Fibroblast of lung (primary cell): Measurements from ENCODE around the gene ZNF845. TPM values are rescaled to one million over a fixed set of nuclear protein-coding genes. Genes with fewer than 3 reads are reported as not detected.

Source experiments
- DNase-seq, 2 donors: peaks; one replicate each; pipeline versions ENCODE4 v3.0.0 to v3.0.0-alpha.2; 2010; ENCODE audit warnings: low read depth in 2 of 2
- H2AFZ ChIP-seq: 2 replicates; pipeline ENCODE4 v1.5.1; 2012; ENCODE audit warnings: low read length, control low read depth, inconsistent platforms
- H3K27ac ChIP-seq: 2 replicates; pipeline ENCODE4 v1.5.1; 2011; ENCODE audit warnings: low read length, control low read depth; ENCODE audit not compliant: insufficient read depth
- H3K27me3 ChIP-seq: 2 replicates; pipeline ENCODE4 v1.5.1; 2011; ENCODE audit warnings: mild to moderate bottlenecking, low read length; ENCODE audit not compliant: control insufficient read depth, insufficient read depth
- H3K36me3 ChIP-seq: 2 replicates; pipeline ENCODE4 v1.5.1; 2011; ENCODE audit warnings: low read length; ENCODE audit not compliant: control insufficient read depth, insufficient read depth
- H3K4me1 ChIP-seq: 2 replicates; pipeline ENCODE4 v1.5.1; 2011; ENCODE audit warnings: low read length; ENCODE audit not compliant: control insufficient read depth, insufficient read depth; ENCODE audit errors: extremely low read depth
- H3K4me2 ChIP-seq: 2 replicates; pipeline ENCODE4 v1.5.1; 2011; ENCODE audit warnings: low read length, control low read depth; ENCODE audit not compliant: insufficient read depth; ENCODE audit errors: extremely low read depth
- H3K4me3 ChIP-seq, 4 experiments: fragments of 200-600 bp in 1 of 4; sonication (generic) in 1 of 4; replicated peaks in 1 of 4; 2 replicates each; pipeline ENCODE4 v1.5.1; 2011 to 2016; ENCODE audit warnings: low read length in 4 of 4, low read depth in 3 of 4, mild to moderate bottlenecking in 3 of 4, control low read depth in 2 of 4, inconsistent platforms in 1 of 4, mixed read lengths in 1 of 4; ENCODE audit not compliant: insufficient read depth in 1 of 4; ENCODE audit errors: control extremely low read depth in 1 of 4
- H3K79me2 ChIP-seq: 2 replicates; pipeline ENCODE4 v1.5.1; 2012; ENCODE audit warnings: mild to moderate bottlenecking, low read length, inconsistent platforms; ENCODE audit not compliant: control insufficient read depth, insufficient read depth
- H3K9ac ChIP-seq: 2 replicates; pipeline ENCODE4 v1.5.1; 2011; ENCODE audit warnings: mild to moderate bottlenecking, low read length, control low read depth; ENCODE audit not compliant: insufficient read depth
- H3K9me3 ChIP-seq: 2 replicates; pipeline ENCODE4 v1.5.1; 2012; ENCODE audit warnings: low read depth, low read length; ENCODE audit not compliant: control insufficient read depth, insufficient read depth
- H4K20me1 ChIP-seq: 2 replicates; pipeline ENCODE4 v1.5.1; 2011; ENCODE audit warnings: low read length; ENCODE audit not compliant: control insufficient read depth, insufficient read depth; ENCODE audit errors: extremely low read depth
- EZH2 ChIP-seq: IDR thresholded peaks from 2 replicates; pipeline ENCODE4 v1.5.1; 2012; ENCODE audit warnings: low read length, control low read depth, mild to moderate bottlenecking; ENCODE audit errors: missing control alignments
- polyA minus RNA-seq: library from RNA; depleted of rRNA, polyadenylated mRNA; stranded (reverse); fragments of >200 nt; gene quantifications from 2 replicates; pipeline ENCODE4 v1.2.3, GENCODE V29; 2011; ENCODE audit warnings: low replicate concordance
- polyA plus RNA-seq, 2 donors: library from polyadenylated mRNA; depleted of rRNA in 1 of 2; stranded (reverse) in 1 of 2; unstranded in 1 of 2; fragments of >200 nt; gene quantifications; 2 replicates each; pipeline ENCODE4 v1.2.1, GENCODE V29; 2011 to 2012; ENCODE audit warnings: missing spikeins in 1 of 2
- total RNA-seq: library from RNA; depleted of rRNA; stranded (reverse); fragments of >200 nt; gene quantifications from 2 replicates; pipeline ENCODE4 v1.2.1, GENCODE V29; 2014
- TF ChIP-seq, protein P1 (sequence below), 2 donors: IDR thresholded peaks in 1 of 2; conservative IDR thresholded peaks in 1 of 2; 1 replicate in 1 of 2; 2 replicates in 1 of 2; pipeline ENCODE4 v1.5.1; 2011 to 2012; ENCODE audit warnings: low read length in 2 of 2, control low read depth in 1 of 2, inconsistent platforms in 1 of 2, low read depth in 1 of 2, mild to moderate bottlenecking in 1 of 2

Gene ZNF845
- total RNA-seq (9.7 and 9.8 TPM in 2 replicates), polyA plus RNA-seq (3.1 and 4.2 TPM in 2 replicates), polyA minus RNA-seq (0.86 TPM in 1 of 2 replicates, not detected in the other)
- polyA plus RNA-seq (2012) = 2.4 and 3.1 TPM in 2 replicates

DNA sequence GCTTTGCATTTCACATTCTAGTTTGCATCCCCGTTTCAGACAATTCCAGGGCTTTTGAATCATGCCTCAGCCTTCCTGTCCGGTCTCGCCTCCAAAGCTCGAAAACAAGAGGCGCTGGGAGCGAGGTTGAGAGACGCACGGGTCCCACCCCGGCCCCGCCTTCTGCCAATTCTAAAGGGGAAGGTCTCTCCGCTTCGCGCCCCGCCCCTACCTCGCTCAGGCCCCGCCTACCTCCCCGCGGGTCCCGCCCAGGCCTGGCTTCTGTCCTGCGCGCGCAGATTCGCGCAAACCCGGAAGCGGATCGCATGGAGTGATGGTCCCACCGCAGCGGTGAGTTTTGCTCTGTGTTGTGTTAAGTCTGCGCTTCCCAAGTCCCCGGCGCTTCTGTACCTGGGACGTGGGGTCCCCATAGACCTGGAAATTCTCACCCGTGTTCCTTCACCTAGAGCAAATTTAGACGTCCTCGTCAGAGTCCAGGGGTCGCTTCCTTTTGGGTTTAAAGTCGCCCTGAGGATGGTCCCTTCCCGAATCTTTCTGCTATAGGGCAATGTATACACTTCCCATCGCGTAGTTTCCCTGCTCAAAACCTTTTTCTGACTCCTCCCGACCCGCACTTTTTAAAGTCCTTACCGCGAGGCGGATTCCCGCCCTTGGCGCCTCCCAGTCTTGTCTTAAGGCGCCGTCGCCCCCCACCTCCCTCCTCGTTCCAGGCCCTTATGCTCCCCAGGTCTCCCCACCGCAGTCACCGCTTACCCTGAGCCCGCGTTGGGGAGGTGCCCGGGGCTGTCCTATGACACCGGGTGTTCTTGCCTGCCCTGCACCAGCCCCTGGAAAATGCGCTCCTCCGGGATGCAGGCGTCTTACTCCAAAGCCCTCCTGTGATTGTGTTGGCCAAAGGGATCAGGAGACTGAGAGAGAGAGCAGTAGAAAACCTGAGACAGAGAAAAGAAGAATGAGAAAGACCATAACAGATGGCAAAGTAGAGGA is at the start of gene ZNF845:
TSS of gene ZNF845 (plus strand) at position 287 of the 987 bp plus-strand sequence. CDS start 7,559 bp downstream, outside the sequence.
- Histone ChIP-seq H3K4me1 (no peaks in the 10 kb centered on the region), H4K20me1 (no peaks in the 10 kb centered on the region), H3K9me3 (no peaks in the 10 kb centered on the region), H3K36me3 (peaks cover 2% of the 10 kb centered on the region), H3K79me2 (no peaks in the 10 kb centered on the region), H3K4me2 (peak within 1 kb of the TSS; percentile 88), H3K9ac (peak within 1 kb of the TSS; percentile 70), H3K27me3 (no peaks in the 10 kb centered on the region), H3K4me3 (peak within 1 kb of the TSS; percentile 80 to 100 (median 90)), H2AFZ (peak within 1 kb of the TSS; percentile 93), H3K27ac (peak within 1 kb of the TSS; percentile 78)
- no peak for TF ChIP-seq EZH2
- TF ChIP-seq, protein P1, sequence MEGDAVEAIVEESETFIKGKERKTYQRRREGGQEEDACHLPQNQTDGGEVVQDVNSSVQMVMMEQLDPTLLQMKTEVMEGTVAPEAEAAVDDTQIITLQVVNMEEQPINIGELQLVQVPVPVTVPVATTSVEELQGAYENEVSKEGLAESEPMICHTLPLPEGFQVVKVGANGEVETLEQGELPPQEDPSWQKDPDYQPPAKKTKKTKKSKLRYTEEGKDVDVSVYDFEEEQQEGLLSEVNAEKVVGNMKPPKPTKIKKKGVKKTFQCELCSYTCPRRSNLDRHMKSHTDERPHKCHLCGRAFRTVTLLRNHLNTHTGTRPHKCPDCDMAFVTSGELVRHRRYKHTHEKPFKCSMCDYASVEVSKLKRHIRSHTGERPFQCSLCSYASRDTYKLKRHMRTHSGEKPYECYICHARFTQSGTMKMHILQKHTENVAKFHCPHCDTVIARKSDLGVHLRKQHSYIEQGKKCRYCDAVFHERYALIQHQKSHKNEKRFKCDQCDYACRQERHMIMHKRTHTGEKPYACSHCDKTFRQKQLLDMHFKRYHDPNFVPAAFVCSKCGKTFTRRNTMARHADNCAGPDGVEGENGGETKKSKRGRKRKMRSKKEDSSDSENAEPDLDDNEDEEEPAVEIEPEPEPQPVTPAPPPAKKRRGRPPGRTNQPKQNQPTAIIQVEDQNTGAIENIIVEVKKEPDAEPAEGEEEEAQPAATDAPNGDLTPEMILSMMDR (conservative IDR thresholded peaks at IDR 0.05 in 1 of 2, IDR thresholded peaks at IDR 0.05 in 1 of 2; ENCODE audit: low read depth in 1 of 2, low read length in 2 of 2) = no peak
- DNase-seq = peak; percentile 90 to 91

DNA sequence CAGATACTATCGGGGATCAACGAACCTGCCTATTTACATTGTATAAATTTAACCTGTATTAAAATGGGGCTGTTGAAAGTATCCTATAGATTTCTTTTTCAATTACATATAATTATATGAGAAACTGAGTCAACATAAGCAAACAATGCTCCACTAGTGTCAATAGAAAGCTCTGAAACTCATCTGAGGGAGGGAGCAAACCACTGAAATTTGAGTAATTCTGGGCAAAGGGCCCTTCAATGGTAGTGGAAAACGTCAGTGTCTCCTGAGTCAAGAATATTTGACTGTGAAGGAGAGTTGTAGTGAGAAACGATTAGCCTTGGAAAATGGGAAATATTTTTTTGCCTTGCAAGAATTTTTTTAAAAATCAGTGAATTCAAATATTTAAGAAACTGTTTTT is 48.5 kb upstream of the ZNF845 start:
- H3K4me2 ChIP-seq = no peak overlapping the region
- TF ChIP-seq, protein P1 (conservative IDR thresholded peaks at IDR 0.05 in 1 of 2, IDR thresholded peaks at IDR 0.05 in 1 of 2; ENCODE audit: low read depth in 1 of 2, low read length in 2 of 2) = no peak
- TF ChIP-seq EZH2 = no peak
- no peak overlapping the region for H3K4me3 ChIP-seq
- H4K20me1 ChIP-seq = no peaks in the 10 kb centered on the region
- no peak for DNase-seq
- H3K9ac ChIP-seq = no peak overlapping the region
- H3K9me3 ChIP-seq = no peaks in the 10 kb centered on the region
- H3K27me3 ChIP-seq = no peaks in the 10 kb centered on the region
- H2AFZ ChIP-seq = no peak overlapping the region
- H3K36me3 ChIP-seq = no peaks in the 10 kb centered on the region
- H3K4me1 ChIP-seq = no peaks in the 10 kb centered on the region
- no peak overlapping the region for H3K27ac ChIP-seq
- no peaks in the 10 kb centered on the region for H3K79me2 ChIP-seq

DNA sequence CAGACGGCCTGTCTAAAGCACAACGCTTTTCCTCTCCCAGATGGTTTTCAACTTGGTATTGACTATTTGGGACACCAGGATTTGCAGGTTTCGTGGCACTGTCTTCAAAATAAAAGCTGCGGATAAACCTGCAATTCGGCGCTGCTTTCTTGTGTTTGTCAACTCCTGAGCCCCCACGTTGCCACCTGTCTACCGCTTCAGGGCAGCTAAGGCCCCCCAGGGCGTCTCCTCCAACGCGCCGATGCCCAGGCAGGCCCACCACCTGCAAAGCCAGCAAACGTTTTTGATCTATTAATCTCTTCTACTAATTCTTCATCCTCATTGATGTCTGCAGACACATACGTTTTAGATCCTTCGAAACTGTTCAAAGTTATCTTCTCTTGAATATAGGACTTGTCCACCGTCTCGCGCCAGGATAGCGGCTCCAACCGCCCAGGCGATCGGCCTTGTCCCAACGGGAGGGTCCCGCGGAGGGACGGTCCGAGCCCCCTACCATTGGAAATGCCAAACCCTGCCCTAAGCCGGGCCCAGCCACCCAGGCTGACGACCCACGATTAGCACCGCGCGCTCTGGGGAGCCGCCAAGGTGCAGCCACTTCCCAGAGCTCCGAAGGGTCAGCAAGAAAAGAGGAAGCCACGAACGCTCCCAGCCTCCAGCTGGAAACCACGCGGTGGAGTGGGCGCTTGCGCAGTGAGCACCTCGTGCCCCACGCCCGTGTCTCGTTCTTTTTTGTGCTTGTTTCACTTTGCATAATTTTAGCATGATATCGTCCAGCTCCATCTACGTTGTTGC is 42.6 kb upstream of the ZNF845 start:
- TF ChIP-seq, protein P1 (conservative IDR thresholded peaks at IDR 0.05 in 1 of 2, IDR thresholded peaks at IDR 0.05 in 1 of 2; ENCODE audit: low read depth in 1 of 2, low read length in 2 of 2) = no peak
- no peak for TF ChIP-seq EZH2
- no peaks in the 10 kb centered on the region for H3K36me3 ChIP-seq
- H3K27ac ChIP-seq = no peak overlapping the region
- H3K27me3 ChIP-seq = no peaks in the 10 kb centered on the region
- no peak overlapping the region for H3K9ac ChIP-seq
- no peak overlapping the region for H3K4me2 ChIP-seq
- no peaks in the 10 kb centered on the region for H3K9me3 ChIP-seq
- H3K4me3 ChIP-seq = no peak overlapping the region
- H2AFZ ChIP-seq = no peak overlapping the region
- no peaks in the 10 kb centered on the region for H3K4me1 ChIP-seq
- no peak for DNase-seq
- H4K20me1 ChIP-seq = no peaks in the 10 kb centered on the region
- H3K79me2 ChIP-seq = no peaks in the 10 kb centered on the region
